Coronary artery (tissue), 2 donors: ENCODE measurements around the gene IQCH.

Experiments
- DNase-seq: peaks from one replicate; pipeline ENCODE4 v3.0.0-alpha.2; 2017; ENCODE audit warnings: low spot score
- H3K27ac ChIP-seq, 2 donors: fragments of 200-600 bp; sonication (generic); one replicate each; pipeline ENCODE4 v1.5.1; 2016 to 2019
- H3K4me3 ChIP-seq: fragments of 200-600 bp; sonication (generic); 2 replicates; pipeline ENCODE4 v1.5.1; 2016; ENCODE audit warnings: mild to moderate bottlenecking, moderate library complexity
- CTCF ChIP-seq: fragments of 200-600 bp; sonication (generic); IDR thresholded peaks from one replicate; pipeline ENCODE4 v1.5.1; 2019; ENCODE audit warnings: antibody characterized with exemption

IQCH gene

DNA sequence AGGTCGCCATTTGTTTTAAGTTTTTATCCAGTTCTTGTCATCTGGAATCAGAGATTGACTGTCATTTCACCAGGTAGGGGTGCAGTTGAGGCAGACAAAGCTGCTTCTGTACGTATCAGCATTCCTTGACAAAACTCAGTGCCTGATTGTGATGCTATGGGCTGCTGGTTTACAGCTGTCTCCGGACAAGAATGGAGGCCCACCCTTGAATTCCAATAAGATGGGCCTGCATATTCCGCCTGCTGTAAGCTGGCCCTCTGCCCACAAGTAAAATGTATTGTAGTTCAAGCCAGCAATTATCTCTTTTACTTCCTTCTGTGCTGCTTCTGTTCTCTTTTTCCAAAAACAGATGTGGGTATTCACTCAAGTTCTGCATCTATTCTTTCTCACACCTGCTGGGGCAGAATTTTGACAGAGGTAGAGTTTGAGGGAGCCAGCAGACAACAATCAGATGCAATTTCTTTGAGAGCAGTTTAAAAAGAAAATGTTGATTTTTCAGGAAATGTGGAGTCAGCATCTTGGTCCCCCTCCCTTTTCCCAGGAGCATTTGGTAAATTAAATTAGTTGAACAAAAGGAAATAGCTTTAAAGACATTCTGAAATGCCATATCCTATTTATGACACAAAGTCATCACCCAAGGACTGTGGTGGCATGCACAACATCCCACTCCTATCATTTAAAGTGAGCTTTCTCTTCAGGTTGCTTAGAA is 53.5 kb downstream of the IQCH start:
- TF ChIP-seq CTCF: no peak
- H3K4me3 ChIP-seq: no peak overlapping the region
- H3K27ac ChIP-seq: no peak overlapping the region
- no peak for DNase-seq

DNA sequence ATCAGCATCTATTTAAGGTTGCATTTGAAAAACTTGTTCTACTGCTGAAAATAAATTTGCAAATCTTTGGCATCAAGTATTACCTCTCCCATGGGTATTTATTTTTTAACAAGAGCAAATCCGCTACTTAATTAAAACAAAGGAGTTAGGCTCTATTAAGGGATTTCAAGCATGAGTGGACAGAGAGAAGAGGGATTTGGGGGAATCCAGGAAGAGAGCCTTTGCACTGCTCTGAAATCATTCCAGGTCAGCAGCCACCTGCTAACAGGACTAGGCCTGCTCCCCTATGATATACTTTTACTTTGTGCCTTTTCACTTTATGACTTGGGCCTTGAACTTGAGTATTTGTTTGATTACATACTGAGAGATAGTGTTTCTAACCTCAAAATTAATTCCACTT is 57.1 kb downstream of the IQCH start:
- Histone ChIP-seq H3K27ac (no peak overlapping the region), H3K4me3 (no peak overlapping the region)
- no peak for DNase-seq
- TF ChIP-seq CTCF: no peak

DNA sequence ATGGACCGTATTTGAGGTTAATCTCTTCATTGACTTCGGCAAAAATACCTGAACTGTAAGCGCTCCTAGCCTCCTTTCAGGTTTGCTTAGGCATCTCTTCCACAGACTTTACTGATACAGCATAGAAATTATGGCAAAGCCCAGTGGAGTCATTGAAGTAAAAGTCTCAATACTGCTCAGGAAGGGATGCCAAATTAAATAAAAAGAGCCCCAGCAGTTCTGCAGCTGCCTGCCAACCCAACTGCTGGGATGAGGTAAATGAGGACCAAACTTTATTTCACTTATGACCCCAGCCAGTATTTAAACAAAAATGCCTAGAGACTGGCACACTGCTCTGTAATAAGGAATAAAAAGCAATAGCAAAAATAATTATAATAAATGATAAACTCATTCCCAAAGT is 65.4 kb downstream of the IQCH start:
- TF ChIP-seq CTCF: no peak
- H3K4me3 ChIP-seq: no peak overlapping the region
- no peak overlapping the region for H3K27ac ChIP-seq
- no peak for DNase-seq

GRCh38 chr15:67321352-67321751 is 66.8 kb downstream of the IQCH start:
- no peak for TF ChIP-seq CTCF
- no peak overlapping the region for H3K27ac ChIP-seq
- no peak for DNase-seq
- no peak overlapping the region for H3K4me3 ChIP-seq

DNA sequence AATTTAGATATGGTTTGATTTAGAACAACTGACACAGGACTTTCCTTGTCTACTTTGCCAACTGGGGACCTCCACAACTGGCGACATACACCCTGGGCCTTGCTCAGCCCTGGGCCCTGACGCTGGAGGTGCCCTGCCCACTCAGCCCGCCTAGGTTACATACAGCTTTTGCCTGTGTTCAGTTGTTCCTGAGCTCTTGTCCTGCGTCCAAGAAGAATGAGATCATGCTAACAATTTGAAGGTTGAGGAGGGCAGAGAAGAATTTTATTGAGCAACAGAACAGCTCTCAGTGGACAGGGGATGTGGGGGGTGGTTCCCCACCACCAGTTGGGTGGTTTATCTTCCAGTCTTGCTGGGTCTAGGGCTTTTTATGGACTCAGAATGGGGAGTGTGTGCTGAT is 67.9 kb downstream of the IQCH start:
- H3K27ac ChIP-seq: no peak overlapping the region
- no peak overlapping the region for H3K4me3 ChIP-seq
- DNase-seq: no peak
- no peak for TF ChIP-seq CTCF

DNA sequence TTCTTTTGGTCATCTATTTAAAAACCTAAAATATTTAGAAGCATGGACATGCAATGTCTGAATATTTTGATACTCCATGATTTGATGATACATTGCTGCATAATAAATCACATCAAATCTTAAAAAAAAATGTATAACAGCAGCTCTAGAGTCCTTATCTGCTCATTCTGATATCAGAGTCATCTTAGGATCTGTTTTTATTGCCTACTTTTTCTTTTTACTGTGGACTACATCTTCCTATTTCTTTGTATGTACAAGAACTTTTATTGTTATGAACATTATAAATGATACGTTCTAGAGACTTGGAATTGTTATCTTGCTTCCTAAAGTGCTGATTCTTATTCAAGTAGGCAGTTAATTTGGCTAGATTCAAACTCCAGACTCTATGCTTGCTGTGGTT is 72.7 kb downstream of the IQCH start:
- Histone ChIP-seq H3K27ac (no peak overlapping the region), H3K4me3 (no peak overlapping the region)
- no peak for TF ChIP-seq CTCF
- no peak for DNase-seq

- H3K27ac ChIP-seq: no peak overlapping the region
- TF ChIP-seq CTCF: no peak
- H3K4me3 ChIP-seq: no peak overlapping the region
- DNase-seq: no peak
These were observed 73.2 kb downstream of the IQCH start for GRCh38 chr15:67327737-67328136.
